SK-N-SH (cell line): ENCODE measurements around the gene ZNF614. TPM values are rescaled to one million over a fixed set of nuclear protein-coding genes. Genes with fewer than 3 reads are reported as not detected.
A peak's percentile ranks its signal among the peaks of the same experiment; 100 is the strongest.

ENCODE experiments used
- CTCF ChIA-PET: fragments of 300-600, 350-600 bp; formaldehyde crosslinking; extraction: SDS; loops from one replicate; lab custom pipeline; 2021; lab: Yijun Ruan, JAX
- POLR2A ChIA-PET: fragments of 350-600 bp; sonication (Branson Sonifier 250); formaldehyde crosslinking; extraction: SDS; loops from one replicate; lab custom pipeline; 2020; ENCODE audit warnings: antibody characterized with exemption, inconsistent platforms; lab: Yijun Ruan, JAX
- DNase-seq: peaks from one replicate; pipeline ENCODE4 v3.0.0; 2012
- H2AFZ ChIP-seq: fragments of 200-600 bp; sonication (generic); 2 replicates; pipeline ENCODE4 v1.8.1; 2016; ENCODE audit warnings: antibody characterized with exemption, mild to moderate bottlenecking, low read depth
- H3F3A ChIP-seq: fragments of 200-600 bp; sonication (generic); replicated peaks from 2 replicates; pipeline ENCODE3; 2016; ENCODE audit warnings: antibody characterized with exemption, mild to moderate bottlenecking; ENCODE audit not compliant: insufficient read depth
- H3K27ac ChIP-seq, 2 experiments: fragments of 200-500 bp in 1 of 2; fragments of 200-600 bp in 1 of 2; sonication (Bioruptor generic) in 1 of 2; sonication (generic), shearing (Covaris generic) in 1 of 2; 2 replicates each; pipeline versions ENCODE4 v1.5.1 to v1.6.1; 2014 to 2016; ENCODE audit warnings: low read depth in 2 of 2, inconsistent platforms in 1 of 2, low read length in 1 of 2, mild to moderate bottlenecking in 1 of 2, mixed read lengths in 1 of 2
- H3K27me3 ChIP-seq: fragments of 200-600 bp; sonication (generic), shearing (Covaris generic); 2 replicates; pipeline ENCODE4 v1.6.1; 2016; ENCODE audit warnings: mixed run types; ENCODE audit not compliant: insufficient read depth
- H3K36me3 ChIP-seq, 2 experiments: fragments of 200-500 bp in 1 of 2; fragments of 200-600 bp in 1 of 2; sonication (Bioruptor generic) in 1 of 2; sonication (generic) in 1 of 2; replicated peaks in 1 of 2; 2 replicates each; pipeline versions ENCODE3 to v1.5.1; 2014 to 2016; ENCODE audit warnings: low read length in 1 of 2, mild to moderate bottlenecking in 1 of 2; ENCODE audit not compliant: insufficient read depth in 2 of 2, control insufficient read depth in 1 of 2
- H3K4me1 ChIP-seq, 2 experiments: fragments of 200-500 bp in 1 of 2; fragments of 200-600 bp in 1 of 2; sonication (Bioruptor generic) in 1 of 2; sonication (generic), shearing (Covaris generic) in 1 of 2; 2 replicates each; pipeline versions ENCODE4 v1.5.1 to v1.6.1; 2014 to 2016; ENCODE audit warnings: low read depth in 1 of 2, low read length in 1 of 2, mixed run types in 1 of 2; ENCODE audit not compliant: insufficient read depth in 2 of 2, control insufficient read depth in 1 of 2
- H3K4me2 ChIP-seq: fragments of 200-600 bp; sonication (generic), shearing (Covaris generic); 2 replicates; pipeline ENCODE4 v1.6.1; 2017; ENCODE audit warnings: mixed run types
- H3K4me3 ChIP-seq, 2 experiments: fragments of 200-500 bp in 1 of 2; fragments of 200-600 bp in 1 of 2; sonication (Bioruptor generic) in 1 of 2; sonication (generic), shearing (Covaris generic) in 1 of 2; 2 replicates each; pipeline versions ENCODE4 v1.5.1 to v1.8.1; 2014 to 2016; ENCODE audit warnings: low read depth in 2 of 2, inconsistent platforms in 1 of 2, low read length in 1 of 2, mild to moderate bottlenecking in 1 of 2, mixed read lengths in 1 of 2, moderate library complexity in 1 of 2
- H3K79me2 ChIP-seq: fragments of 200-600 bp; sonication (generic); 2 replicates; pipeline ENCODE4 v1.8.1; 2017; ENCODE audit warnings: mild to moderate bottlenecking; ENCODE audit not compliant: insufficient read depth
- H3K9ac ChIP-seq: fragments of 200-600 bp; sonication (generic); 2 replicates; pipeline ENCODE4 v1.6.1; 2017; ENCODE audit warnings: mixed run types
- H3K9me2 ChIP-seq: fragments of 200-600 bp; sonication (generic); 2 replicates; pipeline ENCODE4 v1.6.1; 2017; ENCODE audit warnings: mixed run types
- H3K9me3 ChIP-seq: fragments of 200-600 bp; sonication (generic); 2 replicates; pipeline ENCODE4 v1.6.1; 2017; ENCODE audit warnings: mixed run types, mild to moderate bottlenecking, moderate library complexity
- H4K20me1 ChIP-seq: fragments of 200-600 bp; sonication (generic); 2 replicates; pipeline ENCODE4 v1.6.1; 2017; ENCODE audit warnings: mild to moderate bottlenecking, mixed run types; ENCODE audit not compliant: insufficient read depth
- CHD2 ChIP-seq: fragments of 150-350 bp; IDR thresholded peaks from 2 replicates; pipeline ENCODE4 v1.6.1; 2018; ENCODE audit warnings: low read length; ENCODE audit not compliant: partially characterized antibody
- ELF1 ChIP-seq: IDR thresholded peaks from 2 replicates; pipeline ENCODE4 v1.4.0; 2012
- EP300 ChIP-seq, 2 experiments: IDR thresholded peaks; 2 replicates each; pipeline versions ENCODE4 v1.4.0 to v1.6.1; 2012; ENCODE audit warnings: borderline replicate concordance in 1 of 2, low read depth in 1 of 2, low read length in 1 of 2
- EZH2phosphoT487 ChIP-seq: fragments of 200-600 bp; sonication (generic); IDR thresholded peaks from 2 replicates; pipeline ENCODE4 v1.6.1; 2017; ENCODE audit warnings: low read depth, mixed run types, mild to moderate bottlenecking, antibody characterized with exemption, moderate library complexity, borderline replicate concordance
- FOXJ3 ChIP-seq: sonication (generic); formaldehyde crosslinking; IDR thresholded peaks from 2 replicates; pipeline ENCODE4 v1.5.1; 2020; ENCODE audit warnings: mild to moderate bottlenecking, missing genetic modification reagents
- FOXM1 ChIP-seq: IDR thresholded peaks from 2 replicates; pipeline ENCODE4 v1.4.0; 2012; ENCODE audit warnings: low read depth, mild to moderate bottlenecking
- GABPA ChIP-seq: IDR thresholded peaks from 2 replicates; pipeline ENCODE4 v1.4.0; 2012; ENCODE audit warnings: low read depth, mild to moderate bottlenecking
- GATA2 ChIP-seq: sonication (generic); formaldehyde crosslinking; IDR thresholded peaks from 2 replicates; pipeline ENCODE4 v1.5.0; 2020; ENCODE audit warnings: mild to moderate bottlenecking, missing genetic modification reagents
- JUND ChIP-seq: IDR thresholded peaks from 2 replicates; pipeline ENCODE4 v1.4.0; 2012
- MEF2A ChIP-seq: IDR thresholded peaks from 2 replicates; pipeline ENCODE4 v1.4.0; 2012; ENCODE audit warnings: low read depth, borderline replicate concordance
- MXI1 ChIP-seq: IDR thresholded peaks from 2 replicates; pipeline ENCODE4 v1.6.1; 2012; ENCODE audit warnings: mild to moderate bottlenecking, low read depth, low read length, improper control_type of control experiment
- POLR2AphosphoS5 ChIP-seq: IDR thresholded peaks from 2 replicates; pipeline ENCODE4 v1.6.1; 2012; ENCODE audit warnings: low read depth, low read length
- RAD21 ChIP-seq: IDR thresholded peaks from 2 replicates; pipeline ENCODE4 v1.6.1; 2012; ENCODE audit warnings: mild to moderate bottlenecking, low read length
- RCOR1 ChIP-seq: fragments of 150-350 bp; IDR thresholded peaks from 2 replicates; pipeline ENCODE4 v1.6.1; 2017; ENCODE audit warnings: antibody characterized with exemption, low read length
- RFX5 ChIP-seq: IDR thresholded peaks from 2 replicates; pipeline ENCODE4 v1.6.1; 2012; ENCODE audit warnings: mild to moderate bottlenecking, improper control_type of control experiment, low read length
- RXRA ChIP-seq: IDR thresholded peaks from 2 replicates; pipeline ENCODE4 v1.4.0; 2012; ENCODE audit warnings: low read depth, mild to moderate bottlenecking, borderline replicate concordance
- TAF1 ChIP-seq: IDR thresholded peaks from 2 replicates; pipeline ENCODE4 v1.6.1; 2012; ENCODE audit warnings: low read depth, mild to moderate bottlenecking, low read length, moderate library complexity, borderline replicate concordance
- TCF12 ChIP-seq: IDR thresholded peaks from 2 replicates; pipeline ENCODE4 v1.4.0; 2012
- YY1 ChIP-seq: IDR thresholded peaks from 2 replicates; pipeline ENCODE4 v1.4.0; 2012; ENCODE audit warnings: low read depth, mild to moderate bottlenecking
- WGBS: methylation state at CpG from one replicate; pipeline ENCODE4 v1.1.6; 2017; ENCODE audit warnings: low lambda C conversion rate; 5-methylcytosine and 5-hydroxymethylcytosine counted together
- polyA plus RNA-seq, 3 experiments: library from polyadenylated mRNA; depleted of rRNA; stranded (reverse); fragments of >200 nt; gene quantifications; 2 replicates each; pipeline ENCODE4 v1.2.3, GENCODE V29; 2012
- TF ChIP-seq, protein P1 (sequence below): fragments of 150-350 bp; IDR thresholded peaks from 2 replicates; pipeline ENCODE4 v1.6.1; 2016; ENCODE audit warnings: mild to moderate bottlenecking, low read depth, low read length
- TF ChIP-seq, protein P2 (sequence below): IDR thresholded peaks from 2 replicates; pipeline ENCODE4 v1.4.0; 2012; ENCODE audit warnings: low read depth, borderline replicate concordance
- TF ChIP-seq, protein P3 (sequence below): IDR thresholded peaks from 2 replicates; pipeline ENCODE4; 2012
- TF ChIP-seq, protein P4 (sequence below): IDR thresholded peaks from 2 replicates; pipeline ENCODE4 v1.4.0; 2012; ENCODE audit warnings: low read depth, borderline replicate concordance
- TF ChIP-seq, protein P5 (sequence below): fragments of 150-350 bp; IDR thresholded peaks from 2 replicates; pipeline ENCODE4 v1.6.1; 2017; ENCODE audit warnings: antibody characterized with exemption, low read length, low read depth, borderline replicate concordance
- TF ChIP-seq, protein P6 (sequence below): fragments of 200-600 bp; sonication (generic); IDR thresholded peaks from 2 replicates; pipeline ENCODE4 v1.6.1; 2017; ENCODE audit warnings: antibody characterized with exemption, mild to moderate bottlenecking, moderate library complexity

ZNF614 gene
- polyA plus RNA-seq, 1 of the 3 experiments (the other 2 are of a cell fraction): 2.8 TPM

DNA sequence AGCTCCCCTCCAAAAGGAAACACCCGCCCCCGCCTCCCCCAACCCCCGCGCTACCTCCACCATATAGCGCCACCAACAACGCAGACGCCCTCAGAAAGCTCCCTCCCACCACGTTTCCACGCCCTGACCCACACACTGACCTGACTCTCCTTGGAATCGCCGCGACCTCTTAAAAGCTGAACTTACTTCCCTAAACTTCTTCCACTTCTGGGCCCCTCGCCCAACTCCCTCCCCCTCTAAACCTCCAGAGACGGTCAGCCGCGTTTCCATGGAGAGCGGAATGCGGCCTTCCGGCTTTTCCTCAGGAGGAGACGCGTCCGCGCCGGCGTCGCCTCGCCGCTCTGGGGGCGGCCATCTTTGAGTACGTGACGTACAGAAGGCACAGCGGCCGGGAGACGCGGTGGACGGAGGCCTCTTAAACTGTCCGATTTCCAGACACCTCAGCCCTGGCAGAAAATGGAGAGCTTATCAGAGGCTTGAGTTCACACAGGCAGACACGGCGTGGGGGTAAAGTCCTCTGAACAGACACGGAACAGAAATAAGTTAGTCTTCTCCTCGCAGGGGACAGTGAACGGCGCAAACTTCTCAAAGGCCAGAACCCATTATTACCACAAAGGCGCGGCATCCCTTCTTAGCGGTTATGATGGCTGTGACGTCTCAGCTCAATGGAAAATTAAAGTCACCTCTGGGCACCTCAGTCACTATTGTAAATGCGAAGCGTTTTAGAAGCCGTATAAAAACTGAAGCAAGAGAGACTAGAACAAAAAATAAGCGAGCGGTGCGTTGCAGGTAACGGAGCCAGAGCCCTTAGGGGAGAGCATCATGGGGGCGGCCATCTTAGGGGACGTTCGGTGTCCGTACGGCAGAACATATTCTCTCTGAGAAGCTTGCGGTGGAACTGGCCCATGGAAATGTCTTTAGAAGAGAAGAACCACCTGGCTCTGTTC, 20.6 kb upstream of the ZNF614 start, which contains the start of gene ZNF432:
Gene ZNF432, minus strand, starts transcription at position 284 of the 947 bp plus-strand sequence. CDS start 1,970 bp downstream, outside the sequence.
- Histone ChIP-seq H3K27me3 (no peaks in the 10 kb centered on the region), H3K4me3 (peak within 1 kb of the TSS; percentile 73 to 83), H3K4me2 (peak within 1 kb of the TSS; percentile 71), H3K36me3 (peaks cover 25 to 41% of the 10 kb centered on the region in 2 experiments), H2AFZ (peak within 1 kb of the TSS; percentile 82), H3K79me2 (peaks cover 21% of the 10 kb centered on the region), H3F3A (peaks cover 10% of the 10 kb centered on the region), H3K9me3 (peaks cover 12% of the 10 kb centered on the region; the same call in 1 of the 2 replicates), H4K20me1 (no peaks in the 10 kb centered on the region), H3K27ac (peak within 1 kb of the TSS; percentile 86 to 96), H3K9me2 (no peaks in the 10 kb centered on the region), H3K9ac (peak within 1 kb of the TSS; percentile 81), H3K4me1 (no peaks in the 10 kb centered on the region; a peak in 1 of 4 replicates)
- 1% methylated on average over 56 of the region's 60 CpGs for WGBS
- DNase-seq: peak; percentile 83
- ChIA-PET CTCF (interaction anchor here (1.1 to 1.2 kb wide), 2 partner anchors 11 to 21 kb away, joined by 3 read pairs; partner anchors contain the start of gene ZNF614), POLR2A (interaction anchor here (1.5 kb wide), 1 partner anchor 21 kb away, joined by 7 read pairs; the partner anchor contains the start of gene ZNF614)
- TF ChIP-seq TAF1 (0 out of 2 replicates have a peak, but pooled peaks have one; percentile 19), GATA2 (no peak), RAD21 (no peak), YY1 (peak; percentile 95), CHD2 (peak; percentile 54), EZH2phosphoT487 (no peak), FOXJ3 (CRISPR knock-in tag) (no peak), TCF12 (peak; percentile 8; the same call in 1 of the 2 replicates), RXRA (no peak), GABPA (peak; percentile 64), RFX5 (no peak), FOXM1 (no peak), ELF1 (peak; percentile 92), POLR2AphosphoS5 (peak; percentile 50; the same call in 1 of the 2 replicates), MEF2A (no peak), MXI1 (no peak; the same call in 1 of the 2 replicates), EP300 (IDR thresholded peaks at IDR 0.05; ENCODE audit: borderline replicate concordance in 1 of 2, low read depth in 1 of 2, low read length in 1 of 2) (no peak; a peak in 1 of 4 replicates), RCOR1 (no peak), JUND (no peak)
- TF ChIP-seq, protein P1, sequence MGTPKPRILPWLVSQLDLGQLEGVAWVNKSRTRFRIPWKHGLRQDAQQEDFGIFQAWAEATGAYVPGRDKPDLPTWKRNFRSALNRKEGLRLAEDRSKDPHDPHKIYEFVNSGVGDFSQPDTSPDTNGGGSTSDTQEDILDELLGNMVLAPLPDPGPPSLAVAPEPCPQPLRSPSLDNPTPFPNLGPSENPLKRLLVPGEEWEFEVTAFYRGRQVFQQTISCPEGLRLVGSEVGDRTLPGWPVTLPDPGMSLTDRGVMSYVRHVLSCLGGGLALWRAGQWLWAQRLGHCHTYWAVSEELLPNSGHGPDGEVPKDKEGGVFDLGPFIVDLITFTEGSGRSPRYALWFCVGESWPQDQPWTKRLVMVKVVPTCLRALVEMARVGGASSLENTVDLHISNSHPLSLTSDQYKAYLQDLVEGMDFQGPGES: no peak
- TF ChIP-seq, protein P2, sequence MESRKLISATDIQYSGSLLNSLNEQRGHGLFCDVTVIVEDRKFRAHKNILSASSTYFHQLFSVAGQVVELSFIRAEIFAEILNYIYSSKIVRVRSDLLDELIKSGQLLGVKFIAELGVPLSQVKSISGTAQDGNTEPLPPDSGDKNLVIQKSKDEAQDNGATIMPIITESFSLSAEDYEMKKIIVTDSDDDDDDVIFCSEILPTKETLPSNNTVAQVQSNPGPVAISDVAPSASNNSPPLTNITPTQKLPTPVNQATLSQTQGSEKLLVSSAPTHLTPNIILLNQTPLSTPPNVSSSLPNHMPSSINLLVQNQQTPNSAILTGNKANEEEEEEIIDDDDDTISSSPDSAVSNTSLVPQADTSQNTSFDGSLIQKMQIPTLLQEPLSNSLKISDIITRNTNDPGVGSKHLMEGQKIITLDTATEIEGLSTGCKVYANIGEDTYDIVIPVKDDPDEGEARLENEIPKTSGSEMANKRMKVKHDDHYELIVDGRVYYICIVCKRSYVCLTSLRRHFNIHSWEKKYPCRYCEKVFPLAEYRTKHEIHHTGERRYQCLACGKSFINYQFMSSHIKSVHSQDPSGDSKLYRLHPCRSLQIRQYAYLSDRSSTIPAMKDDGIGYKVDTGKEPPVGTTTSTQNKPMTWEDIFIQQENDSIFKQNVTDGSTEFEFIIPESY: no peak
- TF ChIP-seq, protein P3, sequence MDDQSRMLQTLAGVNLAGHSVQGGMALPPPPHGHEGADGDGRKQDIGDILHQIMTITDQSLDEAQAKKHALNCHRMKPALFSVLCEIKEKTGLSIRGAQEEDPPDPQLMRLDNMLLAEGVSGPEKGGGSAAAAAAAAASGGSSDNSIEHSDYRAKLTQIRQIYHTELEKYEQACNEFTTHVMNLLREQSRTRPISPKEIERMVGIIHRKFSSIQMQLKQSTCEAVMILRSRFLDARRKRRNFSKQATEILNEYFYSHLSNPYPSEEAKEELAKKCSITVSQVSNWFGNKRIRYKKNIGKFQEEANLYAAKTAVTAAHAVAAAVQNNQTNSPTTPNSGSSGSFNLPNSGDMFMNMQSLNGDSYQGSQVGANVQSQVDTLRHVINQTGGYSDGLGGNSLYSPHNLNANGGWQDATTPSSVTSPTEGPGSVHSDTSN: no peak
- TF ChIP-seq, protein P4, sequence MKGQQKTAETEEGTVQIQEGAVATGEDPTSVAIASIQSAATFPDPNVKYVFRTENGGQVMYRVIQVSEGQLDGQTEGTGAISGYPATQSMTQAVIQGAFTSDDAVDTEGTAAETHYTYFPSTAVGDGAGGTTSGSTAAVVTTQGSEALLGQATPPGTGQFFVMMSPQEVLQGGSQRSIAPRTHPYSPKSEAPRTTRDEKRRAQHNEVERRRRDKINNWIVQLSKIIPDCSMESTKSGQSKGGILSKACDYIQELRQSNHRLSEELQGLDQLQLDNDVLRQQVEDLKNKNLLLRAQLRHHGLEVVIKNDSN: no peak
- TF ChIP-seq, protein P5, sequence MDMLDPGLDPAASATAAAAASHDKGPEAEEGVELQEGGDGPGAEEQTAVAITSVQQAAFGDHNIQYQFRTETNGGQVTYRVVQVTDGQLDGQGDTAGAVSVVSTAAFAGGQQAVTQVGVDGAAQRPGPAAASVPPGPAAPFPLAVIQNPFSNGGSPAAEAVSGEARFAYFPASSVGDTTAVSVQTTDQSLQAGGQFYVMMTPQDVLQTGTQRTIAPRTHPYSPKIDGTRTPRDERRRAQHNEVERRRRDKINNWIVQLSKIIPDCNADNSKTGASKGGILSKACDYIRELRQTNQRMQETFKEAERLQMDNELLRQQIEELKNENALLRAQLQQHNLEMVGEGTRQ: no peak
- TF ChIP-seq, protein P6, sequence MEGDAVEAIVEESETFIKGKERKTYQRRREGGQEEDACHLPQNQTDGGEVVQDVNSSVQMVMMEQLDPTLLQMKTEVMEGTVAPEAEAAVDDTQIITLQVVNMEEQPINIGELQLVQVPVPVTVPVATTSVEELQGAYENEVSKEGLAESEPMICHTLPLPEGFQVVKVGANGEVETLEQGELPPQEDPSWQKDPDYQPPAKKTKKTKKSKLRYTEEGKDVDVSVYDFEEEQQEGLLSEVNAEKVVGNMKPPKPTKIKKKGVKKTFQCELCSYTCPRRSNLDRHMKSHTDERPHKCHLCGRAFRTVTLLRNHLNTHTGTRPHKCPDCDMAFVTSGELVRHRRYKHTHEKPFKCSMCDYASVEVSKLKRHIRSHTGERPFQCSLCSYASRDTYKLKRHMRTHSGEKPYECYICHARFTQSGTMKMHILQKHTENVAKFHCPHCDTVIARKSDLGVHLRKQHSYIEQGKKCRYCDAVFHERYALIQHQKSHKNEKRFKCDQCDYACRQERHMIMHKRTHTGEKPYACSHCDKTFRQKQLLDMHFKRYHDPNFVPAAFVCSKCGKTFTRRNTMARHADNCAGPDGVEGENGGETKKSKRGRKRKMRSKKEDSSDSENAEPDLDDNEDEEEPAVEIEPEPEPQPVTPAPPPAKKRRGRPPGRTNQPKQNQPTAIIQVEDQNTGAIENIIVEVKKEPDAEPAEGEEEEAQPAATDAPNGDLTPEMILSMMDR: no peak
